ENCODE measurements around the gene REEP3. TPM values are rescaled to one million over a fixed set of nuclear protein-coding genes. Genes with fewer than 3 reads are reported as not detected.

REEP3 gene
- total and polyA plus RNA-seq, 2 of the 8 experiments (the other 6 are each of a cell fraction or from before 2014, with no cell fraction given) = 5.8 to 31.5 TPM

GRCh38 chr10:63562391-63562790 lies 41.2 kb downstream of the REEP3 start:
- Histone ChIP-seq H3K9me3 (ENCODE audit: insufficient read depth in 2 of 2, low read depth in 1 of 2, low read length in 1 of 2) (no peaks in the 10 kb centered on the region), H3K4me3 (ENCODE audit: extremely low read depth in 1 of 4, insufficient read depth in 2 of 4, low read depth in 3 of 4, low read length in 4 of 4) (no peak overlapping the region), H3K79me1 (ENCODE audit: low read depth, low read length) (peaks cover 2% of the 10 kb centered on the region; the same call in 1 of the 2 replicates), H2BK15ac (ENCODE audit: low read length) (no peak overlapping the region), H3K4me1 (replicated peaks in 1 of 4; ENCODE audit: control insufficient read depth in 3 of 4, insufficient read depth in 4 of 4, low read length in 3 of 4) (peaks cover 0 to 2% (median 0%) of the 10 kb centered on the region in 4 experiments; a peak in 1 of 7 replicates), H4K8ac (ENCODE audit: extremely low read depth, insufficient read depth, low read length) (no peak overlapping the region), H3K23me2 (ENCODE audit: low read depth, low read length) (no peaks in the 10 kb centered on the region), H3K79me2 (ENCODE audit: control insufficient read depth in 1 of 2, insufficient read depth in 2 of 2, low read length in 2 of 2) (peaks cover 0 to 45% of the 10 kb centered on the region in 2 experiments; a peak in 2 of 4 replicates), H2AK5ac (ENCODE audit: low read depth, low read length) (no peak overlapping the region), H2BK12ac (ENCODE audit: low read depth, low read length) (no peak overlapping the region), H3K9ac (replicated peaks in 1 of 4; ENCODE audit: extremely low read depth in 1 of 4, low read depth in 3 of 4, low read length in 3 of 4) (no peak overlapping the region), H3K27ac (ENCODE audit: low read depth, low read length) (no peak overlapping the region), H2BK120ac (replicated peaks; ENCODE audit: low read depth, low read length) (no peak overlapping the region), H4K5ac (ENCODE audit: insufficient read length, low read depth, low read length) (no peak overlapping the region), H3K14ac (ENCODE audit: insufficient read length) (no peak overlapping the region), H3K4me2 (ENCODE audit: insufficient read depth in 1 of 2, low read depth in 2 of 2, low read length in 2 of 2) (no peak overlapping the region), H2BK20ac (ENCODE audit: low read length) (no peak overlapping the region), H3K4ac (replicated peaks; ENCODE audit: insufficient read length, low read depth, low read length) (no peak overlapping the region), H3K36me3 (ENCODE audit: control insufficient read depth in 2 of 4, insufficient read depth in 4 of 4, low read length in 3 of 4) (no peaks in the 10 kb centered on the region), H3K27me3 (replicated peaks in 1 of 4; ENCODE audit: control insufficient read depth in 3 of 4, extremely low read depth in 1 of 4, insufficient read depth in 3 of 4, low read length in 3 of 4) (no peaks in the 10 kb centered on the region), H3K23ac (ENCODE audit: insufficient read length) (no peak overlapping the region), H2AFZ (ENCODE audit: low read length) (no peak overlapping the region), H3K18ac (ENCODE audit: extremely low read depth, low read length) (no peak overlapping the region), H3K56ac (replicated peaks; ENCODE audit: insufficient read length, low read depth, low read length) (no peak overlapping the region), H2BK5ac (ENCODE audit: low read depth, low read length) (no peak overlapping the region), H4K91ac (replicated peaks; ENCODE audit: insufficient read length, low read length) (no peak overlapping the region), H4K20me1 (replicated peaks in 1 of 2; ENCODE audit: control insufficient read depth in 1 of 2, insufficient read depth in 2 of 2, low read length in 2 of 2) (no peaks in the 10 kb centered on the region)
- ChIA-PET CTCF (ENCODE audit: partially characterized antibody) (interaction anchor here (1.0 kb wide), 1 partner anchor 16 kb away, joined by 4 read pairs; no protein-coding TSS in a partner anchor), POLR2A (ENCODE audit: partially characterized antibody) (no interaction called here)
- no peak for DNase-seq (ENCODE audit: low read depth in 1 of 2, low spot score in 2 of 2)
- TF ChIP-seq TAF1 (IDR thresholded peaks at IDR 0.05; ENCODE audit: low read depth, low read length) (no peak), CTBP2 (IDR thresholded peaks at IDR 0.05; ENCODE audit: borderline replicate concordance, insufficient read depth, insufficient read length, low read length) (no peak), RNF2 (IDR thresholded peaks at IDR 0.05; ENCODE audit: borderline replicate concordance, low read depth, low read length, missing control alignments, poor library complexity, severe bottlenecking) (no peak), PHF8 (conservative IDR thresholded peaks at IDR 0.05; ENCODE audit: low read depth, low read length) (no peak)
- 91% methylated on average over 3 of the region's 3 CpGs; no CpG with 5 or more reads in 1 of the 2 experiments for WGBS, 2 experiments (ENCODE audit: extremely low coverage in 1 of 2, insufficient coverage in 1 of 2, insufficient read length in 1 of 2, insufficient replicate concordance in 2 of 2, low coverage in 1 of 2, low lambda C conversion rate in 2 of 2, missing lambda C conversion rate in 1 of 2)
- no peak for FAIRE-seq

Measured in H1 (cell line).